ENCODE measurements around the gene PMVK. TPM values are rescaled to one million over a fixed set of nuclear protein-coding genes. Genes with fewer than 3 reads are reported as not detected.

The PMVK gene
- total and polyA plus RNA-seq, 10 of the 15 experiments (the other 5 are each of a cell fraction or from before 2014, with no cell fraction given): 6.0 to 121 (median 49.4) TPM

DNA sequence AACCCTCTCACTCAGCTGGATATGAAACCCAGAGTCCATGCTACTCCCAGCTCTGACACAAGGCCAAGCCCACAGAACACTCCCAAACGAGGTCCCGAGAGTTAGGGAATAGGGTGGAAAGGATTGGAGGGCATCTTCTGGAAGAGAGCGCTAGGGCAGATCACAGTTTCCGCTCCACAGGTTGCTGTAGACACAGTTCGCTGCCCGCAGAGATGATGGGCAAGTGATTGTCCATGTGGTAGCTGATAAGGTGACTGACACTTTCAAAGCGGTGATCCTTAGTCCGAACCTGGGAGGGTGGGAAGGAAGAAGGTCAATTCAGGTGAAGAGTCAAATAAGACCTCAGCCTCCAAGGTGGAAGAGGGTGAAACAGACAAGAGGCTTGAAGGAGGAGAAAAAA is 27.1 kb upstream of the PMVK start:
- Histone ChIP-seq H3K79me2 (ENCODE audit: control insufficient read depth, insufficient read depth, low read length) (peaks cover 31% of the 10 kb centered on the region), H3K4me1 (ENCODE audit: control insufficient read depth, insufficient read depth, low read length) (peaks cover 6% of the 10 kb centered on the region; the same call in 1 of the 2 replicates), H3K27ac (ENCODE audit: control insufficient read depth, insufficient read depth) (no peak overlapping the region; the same call in 1 of the 2 replicates), H3K4me2 (ENCODE audit: control insufficient read depth, insufficient read depth) (no peak overlapping the region; the same call in 1 of the 2 replicates), H2AFZ (ENCODE audit: control insufficient read depth, low read depth, low read length) (no peak overlapping the region), H4K20me1 (ENCODE audit: control insufficient read depth, insufficient read depth) (no peaks in the 10 kb centered on the region), H3K9ac (ENCODE audit: control insufficient read depth, insufficient read depth, low read length) (no peak overlapping the region), H3K36me3 (ENCODE audit: control insufficient read depth in 2 of 2, insufficient read depth in 2 of 2, low read length in 1 of 2) (peaks cover 12 to 15% of the 10 kb centered on the region in 2 experiments; a peak in 3 of 4 replicates), H3K9me3 (replicated peaks; ENCODE audit: control insufficient read depth, insufficient read depth, low read length) (no peaks in the 10 kb centered on the region), H3K27me3 (replicated peaks in 1 of 2; ENCODE audit: control insufficient read depth in 2 of 2, insufficient read depth in 2 of 2, low read length in 1 of 2) (no peaks in the 10 kb centered on the region), H3K4me3 (peak overlapping the region; percentile 88; the same call in 1 of the 2 replicates)
- ChIA-PET POLR2A (interaction anchor here (0.6 to 1.7 kb wide), 4 partner anchors 10 to 572 kb away, joined by 3 to 5 read pairs (median 3); partner anchors contain the start of gene CKS1B), CTCF (interaction anchor here (1.8 kb wide), 1 partner anchor 35 kb away, joined by 4 read pairs; no protein-coding TSS in a partner anchor), SMC1A (ENCODE audit: uncharacterized antibody, unreplicated experiment) (interaction anchor here (0.9 to 1.4 kb wide), 2 partner anchors 10 to 19 kb away, joined by 3 to 4 read pairs; partner anchors contain the start of gene FLAD1), RAD21 (ENCODE audit: unreplicated experiment) (interaction anchor here (1.0 to 1.9 kb wide), 2 partner anchors 35 to 54 kb away, joined by 3 to 4 read pairs; no protein-coding TSS in a partner anchor)
- TF ChIP-seq KAT2A (conservative IDR thresholded peaks at IDR 0.05; ENCODE audit: control insufficient read depth, low read depth, low read length) (no peak), IKZF2 (IDR thresholded peaks at IDR 0.05) (no peak), NFIC (IDR thresholded peaks at IDR 0.05; ENCODE audit: low read depth, low read length) (no peak), DPF2 (IDR thresholded peaks at IDR 0.05) (no peak), ZNF274 (IDR thresholded peaks at IDR 0.05; ENCODE audit: insufficient read depth, insufficient read length) (no peak), SREBF1 (IDR thresholded peaks at IDR 0.05; ENCODE audit: low read length) (no peak), IRF5 (IDR thresholded peaks at IDR 0.05; ENCODE audit: borderline replicate concordance) (no peak), YY1 (IDR thresholded peaks at IDR 0.05; ENCODE audit: low read depth, low read length) (no peak), SP1 (IDR thresholded peaks at IDR 0.05; ENCODE audit: low read depth, low read length) (no peak), MYB (IDR thresholded peaks at IDR 0.05; ENCODE audit: borderline replicate concordance, low read depth, low read length) (no peak), ZBED1 (IDR thresholded peaks at IDR 0.05; ENCODE audit: borderline replicate concordance) (no peak), NBN (IDR thresholded peaks at IDR 0.05) (no peak), REST (IDR thresholded peaks at IDR 0.05; ENCODE audit: low read depth, low read length) (no peak)
- TF ChIP-seq, protein P1, sequence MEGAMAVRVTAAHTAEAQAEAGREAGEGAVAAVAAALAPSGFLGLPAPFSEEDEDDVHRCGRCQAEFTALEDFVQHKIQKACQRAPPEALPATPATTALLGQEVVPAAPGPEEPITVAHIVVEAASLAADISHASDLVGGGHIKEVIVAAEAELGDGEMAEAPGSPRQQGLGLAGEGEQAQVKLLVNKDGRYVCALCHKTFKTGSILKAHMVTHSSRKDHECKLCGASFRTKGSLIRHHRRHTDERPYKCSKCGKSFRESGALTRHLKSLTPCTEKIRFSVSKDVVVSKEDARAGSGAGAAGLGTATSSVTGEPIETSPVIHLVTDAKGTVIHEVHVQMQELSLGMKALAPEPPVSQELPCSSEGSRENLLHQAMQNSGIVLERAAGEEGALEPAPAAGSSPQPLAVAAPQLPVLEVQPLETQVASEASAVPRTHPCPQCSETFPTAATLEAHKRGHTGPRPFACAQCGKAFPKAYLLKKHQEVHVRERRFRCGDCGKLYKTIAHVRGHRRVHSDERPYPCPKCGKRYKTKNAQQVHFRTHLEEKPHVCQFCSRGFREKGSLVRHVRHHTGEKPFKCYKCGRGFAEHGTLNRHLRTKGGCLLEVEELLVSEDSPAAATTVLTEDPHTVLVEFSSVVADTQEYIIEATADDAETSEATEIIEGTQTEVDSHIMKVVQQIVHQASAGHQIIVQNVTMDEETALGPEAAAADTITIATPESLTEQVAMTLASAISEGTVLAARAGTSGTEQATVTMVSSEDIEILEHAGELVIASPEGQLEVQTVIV (IDR thresholded peaks at IDR 0.05; ENCODE audit: borderline replicate concordance, partially characterized antibody): no peak
- TF ChIP-seq, protein P2, sequence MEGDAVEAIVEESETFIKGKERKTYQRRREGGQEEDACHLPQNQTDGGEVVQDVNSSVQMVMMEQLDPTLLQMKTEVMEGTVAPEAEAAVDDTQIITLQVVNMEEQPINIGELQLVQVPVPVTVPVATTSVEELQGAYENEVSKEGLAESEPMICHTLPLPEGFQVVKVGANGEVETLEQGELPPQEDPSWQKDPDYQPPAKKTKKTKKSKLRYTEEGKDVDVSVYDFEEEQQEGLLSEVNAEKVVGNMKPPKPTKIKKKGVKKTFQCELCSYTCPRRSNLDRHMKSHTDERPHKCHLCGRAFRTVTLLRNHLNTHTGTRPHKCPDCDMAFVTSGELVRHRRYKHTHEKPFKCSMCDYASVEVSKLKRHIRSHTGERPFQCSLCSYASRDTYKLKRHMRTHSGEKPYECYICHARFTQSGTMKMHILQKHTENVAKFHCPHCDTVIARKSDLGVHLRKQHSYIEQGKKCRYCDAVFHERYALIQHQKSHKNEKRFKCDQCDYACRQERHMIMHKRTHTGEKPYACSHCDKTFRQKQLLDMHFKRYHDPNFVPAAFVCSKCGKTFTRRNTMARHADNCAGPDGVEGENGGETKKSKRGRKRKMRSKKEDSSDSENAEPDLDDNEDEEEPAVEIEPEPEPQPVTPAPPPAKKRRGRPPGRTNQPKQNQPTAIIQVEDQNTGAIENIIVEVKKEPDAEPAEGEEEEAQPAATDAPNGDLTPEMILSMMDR (IDR thresholded peaks at IDR 0.05 in 2 of 3, conservative IDR thresholded peaks at IDR 0.05 in 1 of 3; ENCODE audit: control insufficient read depth in 2 of 3, extremely low read depth in 1 of 3, insufficient read depth in 1 of 3, low read depth in 3 of 3, low read length in 3 of 3): no peak
- DNase-seq (ENCODE audit: low read depth, low spot score) (no peak), ATAC-seq (no peak), FAIRE-seq (no peak)
- WGBS (ENCODE audit: insufficient coverage, insufficient replicate concordance, low lambda C conversion rate, missing lambda C conversion rate): 96% methylated on average over 8 of the region's 8 CpGs
- no TSS peak for BruUV-seq (replicated peaks)
- intact Hi-C loops (cut with micrococcal nuclease; ENCODE audit: unreplicated experiment): loop anchor here (5.0 kb wide), 1 partner anchor 39 kb away; the partner anchor contains the start of gene ZBTB7B
- in situ Hi-C loops (cut with MboI): no loop called here
